Ecto neural progenitor cell (in vitro differentiated cells): ENCODE results near the gene MRPL57.
"Not testable (repeated sequence)": the region's sequence is repeated elsewhere in the genome, so short reads cannot be mapped to it uniquely, and the experiment has no call there.

Source experiments
- DNase-seq: peaks from one replicate; pipeline ENCODE4 v3.0.0-alpha.2; 2018; ENCODE audit warnings: low spot score

Gene MRPL57

DNA sequence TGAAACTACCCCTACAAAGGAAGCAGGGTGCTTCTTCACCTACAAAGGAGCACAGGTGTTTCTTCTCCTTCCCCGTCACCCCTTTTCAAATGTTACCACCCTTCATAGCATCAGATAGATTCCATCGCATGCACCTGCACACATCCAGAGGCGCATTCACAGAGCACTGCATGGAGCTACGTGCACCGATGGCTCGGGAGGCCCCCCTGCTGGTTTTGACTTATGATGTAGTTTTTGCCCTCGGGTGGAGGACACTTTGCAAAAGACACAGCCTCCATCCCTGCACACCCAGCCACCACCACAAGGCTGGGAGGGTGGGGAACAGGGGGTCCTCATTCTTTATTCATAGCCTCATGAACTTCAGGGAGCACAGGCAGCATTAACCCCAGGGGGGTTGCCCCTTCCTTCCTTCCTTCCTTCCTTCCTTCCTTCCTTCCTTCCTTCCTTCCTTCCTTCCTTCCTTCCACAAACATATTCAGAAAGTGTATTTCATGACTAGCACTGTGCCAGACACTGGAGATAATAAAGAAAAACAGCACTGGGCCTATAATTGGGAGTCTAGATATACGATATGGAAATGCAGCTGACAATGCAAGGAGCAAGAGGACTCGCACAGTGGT is 21.3 kb downstream of the MRPL57 start:
- not testable (repeated sequence) for DNase-seq

DNA sequence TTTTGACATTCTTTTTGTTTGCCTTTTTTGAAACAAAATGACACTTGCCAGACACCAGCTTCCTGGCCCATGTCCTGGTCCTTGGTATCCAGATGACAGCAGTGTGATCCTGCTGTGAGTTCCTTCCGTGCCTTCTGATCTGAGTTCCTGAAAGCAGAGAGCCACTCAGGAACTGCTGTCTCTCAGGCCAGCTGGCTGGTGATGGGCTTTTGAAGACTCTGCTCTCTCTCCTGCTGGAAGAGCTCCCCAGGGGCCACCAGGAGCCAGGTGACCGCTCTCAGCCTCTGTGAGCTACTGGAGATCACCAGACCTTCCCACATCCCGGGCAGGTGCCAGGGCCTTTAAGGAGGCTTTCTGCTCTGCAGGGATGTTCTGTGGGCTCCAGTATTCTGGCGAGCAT is 21.9 kb downstream of the MRPL57 start:
- not testable (repeated sequence) for DNase-seq

- DNase-seq, result not testable (repeated sequence)
These were observed 25.2 kb downstream of the MRPL57 start for GRCh38 chr13:21201456-21202190.

DNA sequence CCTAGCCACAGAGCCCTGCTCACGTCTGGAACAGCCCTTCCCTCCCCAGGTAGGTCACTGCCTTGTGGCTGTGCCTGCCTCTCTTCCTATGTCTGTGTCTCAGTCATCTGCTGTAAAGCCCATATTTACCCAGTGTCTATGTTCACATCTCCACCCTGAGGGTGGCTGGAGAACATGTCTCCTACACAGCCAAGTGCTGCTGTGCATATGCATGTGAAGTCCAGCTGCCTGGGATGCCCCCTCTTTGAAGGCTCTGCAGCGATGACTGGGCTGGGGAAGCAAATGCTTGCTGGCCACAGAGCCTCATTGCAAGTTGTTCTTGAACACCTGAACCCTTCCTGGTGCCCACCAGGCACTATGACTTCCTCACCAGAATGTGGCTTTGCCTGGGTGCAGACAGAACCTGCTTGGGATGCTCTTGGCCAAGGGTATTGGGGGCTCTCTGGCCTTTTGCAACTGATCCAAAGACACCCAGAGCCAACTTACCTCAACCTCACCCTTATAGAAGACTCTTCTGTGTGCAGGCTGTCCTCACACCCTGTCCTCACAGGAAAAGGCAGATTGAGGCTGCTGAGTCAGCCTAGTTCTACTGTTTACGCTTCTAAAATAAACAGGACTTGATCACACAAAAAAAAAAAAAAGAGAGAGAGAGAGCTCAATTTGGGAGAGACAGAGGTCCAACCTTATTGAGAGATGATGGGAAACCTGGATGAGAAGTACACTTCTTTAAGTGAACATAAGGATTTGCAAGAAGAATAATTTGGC is 26.5 kb downstream of the MRPL57 start:
- no peak for DNase-seq

DNA sequence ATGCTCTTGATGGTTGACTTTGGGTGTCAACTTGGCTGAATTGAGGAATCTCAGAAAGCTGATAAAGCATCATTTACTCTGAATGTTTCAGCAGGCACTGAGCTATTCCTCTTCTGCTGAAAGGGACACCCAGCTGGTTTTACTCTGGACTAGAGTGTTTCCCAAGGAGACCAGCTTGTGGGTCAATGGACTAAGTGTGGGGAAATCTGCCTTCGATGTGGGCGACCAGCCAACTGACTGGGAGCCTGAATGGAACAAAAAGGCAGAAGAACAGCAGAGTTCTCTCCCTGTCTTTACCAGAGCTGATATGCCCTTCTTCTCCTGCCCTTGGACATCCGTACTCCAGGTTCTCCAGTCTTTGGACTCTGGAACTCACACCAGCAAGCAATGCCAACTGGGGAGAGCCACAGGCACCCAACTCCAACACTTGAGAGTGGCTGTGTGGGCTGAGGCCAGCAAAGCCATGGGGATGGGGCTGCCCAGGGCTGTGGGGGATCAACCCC is 32.2 kb downstream of the MRPL57 start:
- DNase-seq, result no peak

GRCh38 chr13:21212138-21212775 is 35.8 kb downstream of the MRPL57 start:
- no peak for DNase-seq

DNA sequence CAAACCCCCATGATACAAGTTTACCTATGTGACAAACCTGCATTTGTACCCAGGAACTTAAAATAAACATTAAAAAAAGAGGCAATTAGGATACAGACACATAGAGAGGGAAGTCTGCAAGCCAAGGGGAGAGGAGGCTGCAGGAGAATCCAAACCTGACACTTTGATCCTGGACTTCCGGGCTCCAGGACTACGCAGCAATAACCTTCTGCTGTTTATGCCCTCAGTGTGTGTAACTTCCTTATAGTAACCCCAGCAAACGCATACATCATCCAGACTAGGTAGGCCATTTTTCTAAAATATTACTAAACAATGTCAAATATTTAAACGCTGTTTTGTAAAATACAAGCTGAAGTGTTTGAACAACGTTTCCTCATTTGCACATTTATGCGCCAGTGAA is 39.0 kb downstream of the MRPL57 start:
- DNase-seq, result not testable (repeated sequence)

GRCh38 chr13:21216332-21216731 is 39.9 kb downstream of the MRPL57 start:
- DNase-seq, result no peak

DNA sequence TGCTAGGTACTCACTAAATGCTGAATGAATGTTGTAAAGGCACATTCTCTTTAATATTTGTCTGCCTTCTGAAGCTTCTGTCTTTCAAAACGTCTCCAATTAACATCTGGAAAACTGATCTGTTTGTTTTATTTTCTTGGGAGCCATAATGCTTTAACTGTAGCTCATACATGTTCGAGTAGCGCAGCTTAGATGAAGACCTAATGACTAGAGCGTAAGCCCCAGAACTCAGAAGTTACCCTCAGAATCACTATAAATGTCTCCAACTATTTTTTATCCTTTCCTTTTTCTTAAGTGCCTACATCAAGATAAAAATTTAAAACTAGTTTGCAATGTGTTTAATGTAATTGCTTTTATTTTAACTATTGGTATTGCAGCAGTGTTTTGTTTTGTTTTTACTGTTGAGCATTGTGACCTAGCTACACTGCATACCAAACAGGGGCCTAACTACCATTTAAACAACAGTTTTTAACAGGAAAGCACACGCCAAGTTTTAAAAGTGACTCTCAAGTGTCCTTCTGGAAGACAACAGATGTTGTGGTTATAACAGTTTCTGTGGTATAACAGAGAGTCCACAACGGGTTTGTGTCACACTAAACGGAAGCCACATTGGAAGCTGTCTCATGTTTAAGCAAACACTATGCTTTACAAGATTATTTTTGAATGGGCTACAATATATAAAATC is 42.0 kb downstream of the MRPL57 start:
- no peak for DNase-seq

- no peak for DNase-seq
These were observed 42.6 kb downstream of the MRPL57 start for GRCh38 chr13:21219036-21219381.

DNA sequence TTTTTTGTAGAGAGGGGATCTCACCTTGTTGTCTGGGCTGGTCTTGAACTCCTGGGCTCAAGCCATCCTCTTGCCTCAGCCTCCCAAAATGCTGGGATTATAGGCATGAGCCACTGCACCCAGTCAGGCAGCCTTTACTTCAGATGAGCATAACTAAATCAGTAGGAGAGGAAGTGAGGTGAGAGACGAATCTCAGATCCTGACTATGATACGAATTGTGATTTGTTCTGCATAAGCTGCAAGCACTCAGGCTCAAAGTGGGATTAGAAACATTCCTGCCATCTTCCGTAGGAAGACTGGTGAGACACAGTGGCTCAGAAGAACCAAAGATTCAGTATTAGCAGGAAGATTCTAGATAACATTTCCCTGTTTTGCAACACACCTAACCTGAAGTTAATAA is 43.3 kb downstream of the MRPL57 start:
- not testable (repeated sequence) for DNase-seq

DNA sequence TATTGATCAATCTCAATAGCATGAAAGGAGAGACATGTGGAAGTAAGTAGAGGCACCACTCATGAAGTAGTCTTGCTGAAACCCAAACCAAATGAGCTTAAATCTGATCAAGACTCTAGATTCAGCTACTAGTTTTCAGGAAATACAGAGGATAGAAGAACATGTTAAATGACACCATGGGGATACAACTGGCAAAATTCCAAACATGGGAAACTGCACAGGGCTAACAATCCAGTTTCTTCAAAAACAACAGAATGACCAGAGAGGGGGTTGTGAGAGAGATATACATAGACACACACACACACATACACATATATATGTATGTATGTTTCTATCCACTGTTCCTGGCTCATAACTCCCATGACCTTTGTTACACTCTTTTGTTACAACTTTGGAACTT is 44.8 kb downstream of the MRPL57 start:
- no peak for DNase-seq

GRCh38 chr13:21225082-21225481 is 48.6 kb downstream of the MRPL57 start:
- no peak for DNase-seq

GRCh38 chr13:21225841-21226581 is 49.6 kb downstream of the MRPL57 start:
- DNase-seq, result no peak

- DNase-seq, result no peak
These were observed 51.5 kb downstream of the MRPL57 start for GRCh38 chr13:21227917-21228316.
